ENCODE measurements around the gene ART3. TPM values are rescaled to one million over a fixed set of nuclear protein-coding genes. Genes with fewer than 3 reads are reported as not detected.

The ART3 gene
- total RNA-seq = 10 to 100 TPM in 1 of 2 donors, 1 to 10 TPM in 1; 3.8 to 24.8 TPM

- 50% methylated on average over 1 of the region's 1 CpG for WGBS
- intact Hi-C loops (cut with DNase I) = no loop called here
These were observed at the start of gene ART3 for GRCh38 chr4:76074468-76074867. Gene ART3 (plus strand): TSS chr4:76074709. CDS start chr4:76075890, 1,181 bp downstream.

GRCh38 chr4:76028350-76028765, 46.2 kb upstream of the ART3 start:
- peak overlapping the region; percentile 2 to 11 for H3K4me3 ChIP-seq
- TF ChIP-seq CTCF (IDR thresholded peaks at IDR 0.05) (no peak), POLR2AphosphoS5 (IDR thresholded peaks at IDR 0.05) (peak; percentile 28), POLR2A (IDR thresholded peaks at IDR 0.05) (no peak)
- 5% methylated on average over 6 of the region's 6 CpGs for WGBS
- H3K4me1 ChIP-seq (replicated peaks) = no peaks in the 10 kb centered on the region
- no peaks in the 10 kb centered on the region for H3K9me3 ChIP-seq
- no peaks in the 10 kb centered on the region for H3K36me3 ChIP-seq
- H3K27ac ChIP-seq = peak overlapping the region in 1 of 2 donors; percentile 2
- intact Hi-C loops (cut with DNase I) = no loop called here
- H3K27me3 ChIP-seq (replicated peaks; ENCODE audit: insufficient read depth) = no peaks in the 10 kb centered on the region
- DNase-seq (ENCODE audit: low spot score) = no peak

More at GRCh38 chr4:76074468-76074867, at the start of gene ART3:
- Histone ChIP-seq H3K27me3 (replicated peaks; ENCODE audit: insufficient read depth) (no peaks in the 10 kb centered on the region), H3K36me3 (no peaks in the 10 kb centered on the region), H3K4me1 (replicated peaks) (no peaks in the 10 kb centered on the region), H3K9me3 (no peaks in the 10 kb centered on the region), H3K27ac (no peak within 1 kb of the TSS), H3K4me3 (no peak within 1 kb of the TSS)
- TF ChIP-seq CTCF (IDR thresholded peaks at IDR 0.05) (no peak), POLR2A (IDR thresholded peaks at IDR 0.05) (no peak)
- no peak for DNase-seq (ENCODE audit: low spot score)

GRCh38 chr4:76029300-76029699, 45.2 kb upstream of the ART3 start:
- Histone ChIP-seq H3K27me3 (replicated peaks; ENCODE audit: insufficient read depth) (no peaks in the 10 kb centered on the region), H3K4me1 (replicated peaks) (no peaks in the 10 kb centered on the region), H3K9me3 (no peaks in the 10 kb centered on the region), H3K36me3 (no peaks in the 10 kb centered on the region), H3K27ac (no peak overlapping the region), H3K4me3 (no peak overlapping the region)
- TF ChIP-seq POLR2AphosphoS5 (IDR thresholded peaks at IDR 0.05) (no peak), CTCF (IDR thresholded peaks at IDR 0.05) (no peak), POLR2A (IDR thresholded peaks at IDR 0.05) (no peak)
- 62% methylated on average over 2 of the region's 2 CpGs for WGBS
- no peak for DNase-seq (ENCODE audit: low spot score)
- intact Hi-C loops (cut with DNase I) = no loop called here

- Histone ChIP-seq H3K4me1 (replicated peaks) (no peaks in the 10 kb centered on the region), H3K27ac (no peak overlapping the region), H3K4me3 (no peak overlapping the region), H3K36me3 (no peaks in the 10 kb centered on the region), H3K9me3 (no peaks in the 10 kb centered on the region), H3K27me3 (replicated peaks; ENCODE audit: insufficient read depth) (no peaks in the 10 kb centered on the region)
- TF ChIP-seq POLR2AphosphoS5 (IDR thresholded peaks at IDR 0.05) (no peak), POLR2A (IDR thresholded peaks at IDR 0.05) (no peak), CTCF (IDR thresholded peaks at IDR 0.05) (no peak)
- DNase-seq (ENCODE audit: low spot score) = no peak
- WGBS = 32% methylated on average over 3 of the region's 3 CpGs
- intact Hi-C loops (cut with DNase I) = no loop called here
These were observed 39.4 kb upstream of the ART3 start for GRCh38 chr4:76035141-76035540.

GRCh38 chr4:76035799-76036380, 38.6 kb upstream of the ART3 start, which contains the start of gene CXCL11:
Gene CXCL11 (minus strand): TSS chr4:76036070. CDS start chr4:76035987, 83 bp downstream.
- no peaks in the 10 kb centered on the region for H3K4me1 ChIP-seq (replicated peaks)
- H3K36me3 ChIP-seq = no peaks in the 10 kb centered on the region
- intact Hi-C loops (cut with DNase I) = no loop called here
- no peak for DNase-seq (ENCODE audit: low spot score)
- no peak within 1 kb of the TSS for H3K4me3 ChIP-seq
- 85% methylated on average over 2 of the region's 2 CpGs for WGBS
- TF ChIP-seq POLR2AphosphoS5 (IDR thresholded peaks at IDR 0.05) = no peak
- no peak for TF ChIP-seq CTCF (IDR thresholded peaks at IDR 0.05)
- TF ChIP-seq POLR2A (IDR thresholded peaks at IDR 0.05) = no peak
- no peaks in the 10 kb centered on the region for H3K27me3 ChIP-seq (replicated peaks; ENCODE audit: insufficient read depth)
- no peak within 1 kb of the TSS for H3K27ac ChIP-seq
- no peaks in the 10 kb centered on the region for H3K9me3 ChIP-seq
